HG02642 (cell line): Measurements from ENCODE around the gene SYCE3.
A peak's percentile ranks its signal among the peaks of the same experiment; 100 is the strongest.

Experiments
- ATAC-seq: cut with Tn5 transposase; IDR thresholded peaks from one replicate; pipeline ENCODE4 v1.9.1; 2021; ENCODE audit warnings: mild to moderate bottlenecking; ENCODE audit not compliant: unreplicated experiment, poor library complexity

SYCE3 gene

DNA sequence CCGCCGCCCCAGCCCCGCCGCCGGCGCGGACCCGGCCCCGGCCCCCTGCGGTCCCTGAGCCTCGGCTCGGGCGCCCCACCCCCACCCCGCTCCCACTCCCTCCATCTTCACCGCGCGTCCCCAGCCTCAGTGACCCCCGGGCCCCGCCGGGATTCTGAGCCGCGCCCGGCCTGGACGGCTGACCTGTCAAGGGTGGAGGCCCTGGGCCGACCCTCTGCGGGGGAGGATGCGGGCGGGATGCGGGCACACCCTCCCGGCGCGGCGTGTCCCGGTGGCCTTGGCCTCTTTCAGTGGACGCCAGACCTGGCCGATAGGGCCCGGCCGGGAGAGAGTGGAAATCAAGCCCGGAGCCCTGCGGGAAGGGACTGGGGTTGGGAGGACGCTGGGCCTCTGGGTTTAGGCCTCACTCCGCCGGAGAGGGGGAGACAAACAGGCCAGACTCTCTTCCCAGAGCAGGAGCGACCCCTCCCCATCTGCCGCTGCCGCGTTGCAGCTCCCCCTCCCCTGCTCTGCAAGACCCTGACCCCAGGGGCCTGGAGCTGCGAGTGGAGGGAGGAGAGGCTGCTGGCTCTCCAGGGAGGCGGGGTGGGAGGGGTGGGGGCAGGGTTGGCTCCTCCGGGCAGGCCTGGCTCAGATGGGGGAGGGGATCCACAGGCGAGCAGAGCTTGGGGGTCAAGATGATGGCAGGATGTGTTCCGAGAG is 38.4 kb upstream of the SYCE3 start:
- ATAC-seq: no peak

DNA sequence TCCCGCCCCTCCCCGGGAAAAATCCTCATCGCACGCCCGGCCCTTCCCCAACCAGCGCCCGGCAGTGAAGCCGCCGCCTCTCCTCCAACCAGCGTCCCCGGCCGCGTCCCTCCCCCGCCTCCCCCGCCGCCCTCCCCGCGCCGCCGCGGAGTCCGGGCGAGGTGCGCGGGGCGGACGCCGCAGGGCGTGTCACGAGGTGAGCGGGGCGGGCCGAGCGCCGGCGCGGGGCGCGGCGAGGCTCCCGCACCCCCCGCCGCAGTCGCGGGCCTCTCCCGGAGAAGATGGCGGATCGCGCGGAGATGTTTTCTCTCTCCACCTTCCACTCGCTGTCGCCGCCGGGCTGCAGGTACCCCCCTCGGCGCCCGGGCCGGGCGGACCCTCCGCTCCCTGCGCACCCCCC is 37.8 kb upstream of the SYCE3 start, which contains the start of gene MAPK8IP2:
TSS of gene MAPK8IP2 (plus strand) at position 256 of the 400 bp plus-strand sequence. CDS start at position 282, 26 bp downstream.
- no peak for ATAC-seq

DNA sequence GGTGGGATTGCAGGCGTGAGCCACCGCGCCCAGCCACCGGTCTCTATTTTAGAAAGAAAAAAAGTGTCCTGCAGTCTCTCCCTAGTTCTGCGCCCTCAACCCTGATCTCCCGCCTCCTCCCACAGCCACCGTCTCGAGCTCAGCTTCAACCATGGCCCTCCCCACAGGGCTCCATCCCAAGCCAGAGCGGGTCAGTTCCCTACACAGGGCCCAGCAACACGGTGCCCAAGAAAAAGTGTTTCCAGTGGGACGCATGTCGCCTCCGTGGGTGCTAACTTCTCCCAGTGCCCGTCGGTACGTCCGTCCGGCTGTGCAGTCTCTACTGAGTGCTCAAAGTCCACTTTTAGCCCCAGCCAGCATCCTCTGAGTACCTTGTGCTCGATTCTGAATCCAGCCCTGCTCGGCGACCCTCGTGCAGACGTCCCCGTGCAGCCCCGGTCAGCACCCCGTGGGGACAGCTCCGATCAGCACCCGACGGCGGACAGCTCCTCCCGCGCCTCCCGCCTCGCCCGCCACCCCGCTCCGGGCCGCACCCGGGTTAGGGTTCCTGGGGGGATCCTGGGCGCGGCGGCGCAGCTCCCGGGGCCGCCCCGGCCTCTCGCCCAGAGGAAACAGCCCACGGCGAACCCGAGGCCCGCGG is 37.2 kb upstream of the SYCE3 start:
- ATAC-seq: no peak

DNA sequence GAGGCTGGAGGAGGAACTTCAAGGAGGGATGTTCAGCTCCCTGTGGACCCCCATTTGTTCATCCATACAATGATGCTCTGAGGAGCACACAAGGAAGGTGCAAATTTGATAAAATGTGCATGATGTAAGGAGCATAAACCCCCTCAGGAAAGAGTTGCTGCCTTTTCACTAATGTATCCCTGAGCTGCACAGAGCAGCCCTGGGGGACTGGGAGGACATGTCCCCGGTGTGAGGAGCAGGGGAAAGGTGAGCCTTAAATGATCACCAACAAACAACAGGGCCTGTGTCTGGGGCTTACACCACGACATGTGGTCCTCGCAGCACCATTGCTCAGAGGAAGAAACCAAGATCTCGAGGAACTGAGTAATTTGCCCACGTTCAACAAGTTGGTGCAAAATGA is 34.4 kb upstream of the SYCE3 start:
- no peak for ATAC-seq

DNA sequence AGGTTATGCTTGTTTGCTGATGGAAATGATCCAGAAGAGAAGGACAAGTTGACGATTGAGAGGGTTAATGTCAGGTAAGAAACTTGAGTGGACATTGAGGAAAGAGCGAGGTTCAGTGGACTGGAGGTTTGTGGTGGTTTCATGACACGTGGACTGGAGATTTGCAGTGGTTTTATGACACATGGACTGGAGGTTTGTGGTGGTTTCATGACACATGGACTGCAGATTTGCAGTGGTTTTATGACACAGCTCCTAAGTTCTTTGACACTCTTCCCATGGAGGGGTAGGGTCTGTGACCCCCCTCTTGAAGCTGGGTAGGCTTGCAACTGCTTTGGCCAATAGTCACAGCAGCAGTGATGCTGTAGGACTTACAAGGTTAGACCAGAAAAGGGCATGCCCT is 32.5 kb upstream of the SYCE3 start:
- no peak for ATAC-seq

DNA sequence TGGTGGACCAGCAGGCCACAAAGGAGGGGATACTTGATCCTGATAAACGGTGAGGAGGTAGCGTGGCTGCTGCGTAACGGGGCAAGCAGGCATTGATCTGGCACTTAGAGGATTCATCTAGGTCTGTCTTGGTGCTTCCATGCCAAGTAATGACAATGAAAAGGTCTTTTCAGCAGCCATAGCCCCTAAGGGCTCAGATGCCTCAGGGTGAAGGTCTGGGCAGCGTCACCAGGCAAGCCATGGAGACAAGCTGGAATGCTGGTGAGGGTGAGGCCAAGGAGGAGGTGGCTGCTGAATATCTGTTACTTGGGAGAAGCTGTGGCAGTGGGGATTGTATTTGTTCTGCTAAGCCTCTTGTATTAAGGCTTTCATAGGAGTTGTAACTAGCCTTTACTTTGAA is 24.7 kb upstream of the SYCE3 start:
- ATAC-seq: no peak

DNA sequence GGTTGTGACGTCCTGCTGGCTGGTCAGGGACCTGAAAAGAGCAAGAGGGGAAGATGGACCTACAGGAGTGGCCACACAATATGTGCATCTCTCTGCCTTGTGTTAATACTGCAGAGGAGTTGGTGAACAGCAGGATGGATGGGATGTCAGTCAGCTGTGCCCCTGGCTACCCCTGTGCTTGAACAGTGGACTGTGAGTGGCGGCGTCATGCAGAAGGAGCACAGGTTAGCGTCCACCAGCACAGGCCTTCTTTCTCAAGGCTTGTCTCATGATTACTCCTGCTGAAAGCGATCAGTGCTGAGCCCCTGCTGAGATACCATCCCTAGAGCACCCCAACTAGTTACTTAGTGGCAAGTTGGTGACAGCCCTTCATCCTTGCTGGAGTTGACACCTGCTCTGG is 23.7 kb upstream of the SYCE3 start:
- no peak for ATAC-seq

DNA sequence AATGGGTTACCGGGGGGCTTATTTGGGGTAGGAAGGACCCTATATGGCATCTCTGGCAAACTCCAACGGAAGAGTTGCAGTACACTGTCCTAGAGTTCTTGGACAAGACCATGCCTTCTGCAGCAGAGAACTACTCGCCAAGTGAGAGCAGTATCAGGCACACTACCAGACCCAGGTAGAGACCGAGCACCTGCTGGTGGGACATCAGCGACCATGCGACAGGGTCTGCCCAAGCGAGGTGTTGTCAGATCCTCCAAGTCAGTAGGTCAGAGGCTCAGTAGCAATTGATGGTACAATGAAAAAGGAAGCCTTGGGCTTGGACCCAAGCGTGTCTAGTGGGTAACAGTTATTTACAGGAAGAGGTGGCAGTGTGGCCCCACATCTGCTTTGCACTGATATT is 23.1 kb upstream of the SYCE3 start:
- ATAC-seq: no peak

DNA sequence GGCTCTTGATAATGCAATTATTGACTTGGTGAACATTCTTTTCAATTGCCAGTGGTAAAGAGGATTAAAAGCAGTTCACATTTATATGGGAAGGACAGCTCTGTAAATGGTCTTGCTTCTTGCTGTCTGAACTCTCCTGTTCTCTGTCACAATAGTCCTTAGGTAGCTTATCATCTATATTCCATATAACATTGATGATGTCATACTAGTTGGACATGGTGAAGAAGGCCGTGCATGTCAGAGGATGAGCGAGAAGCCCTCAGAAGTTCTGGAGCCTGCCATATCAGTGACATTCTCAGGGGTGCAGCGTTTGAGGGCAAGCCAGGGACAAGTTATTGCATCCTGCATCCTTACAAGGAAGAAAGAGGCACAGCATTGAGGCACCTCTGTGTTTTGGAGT is 22.5 kb upstream of the SYCE3 start:
- no peak for ATAC-seq

DNA sequence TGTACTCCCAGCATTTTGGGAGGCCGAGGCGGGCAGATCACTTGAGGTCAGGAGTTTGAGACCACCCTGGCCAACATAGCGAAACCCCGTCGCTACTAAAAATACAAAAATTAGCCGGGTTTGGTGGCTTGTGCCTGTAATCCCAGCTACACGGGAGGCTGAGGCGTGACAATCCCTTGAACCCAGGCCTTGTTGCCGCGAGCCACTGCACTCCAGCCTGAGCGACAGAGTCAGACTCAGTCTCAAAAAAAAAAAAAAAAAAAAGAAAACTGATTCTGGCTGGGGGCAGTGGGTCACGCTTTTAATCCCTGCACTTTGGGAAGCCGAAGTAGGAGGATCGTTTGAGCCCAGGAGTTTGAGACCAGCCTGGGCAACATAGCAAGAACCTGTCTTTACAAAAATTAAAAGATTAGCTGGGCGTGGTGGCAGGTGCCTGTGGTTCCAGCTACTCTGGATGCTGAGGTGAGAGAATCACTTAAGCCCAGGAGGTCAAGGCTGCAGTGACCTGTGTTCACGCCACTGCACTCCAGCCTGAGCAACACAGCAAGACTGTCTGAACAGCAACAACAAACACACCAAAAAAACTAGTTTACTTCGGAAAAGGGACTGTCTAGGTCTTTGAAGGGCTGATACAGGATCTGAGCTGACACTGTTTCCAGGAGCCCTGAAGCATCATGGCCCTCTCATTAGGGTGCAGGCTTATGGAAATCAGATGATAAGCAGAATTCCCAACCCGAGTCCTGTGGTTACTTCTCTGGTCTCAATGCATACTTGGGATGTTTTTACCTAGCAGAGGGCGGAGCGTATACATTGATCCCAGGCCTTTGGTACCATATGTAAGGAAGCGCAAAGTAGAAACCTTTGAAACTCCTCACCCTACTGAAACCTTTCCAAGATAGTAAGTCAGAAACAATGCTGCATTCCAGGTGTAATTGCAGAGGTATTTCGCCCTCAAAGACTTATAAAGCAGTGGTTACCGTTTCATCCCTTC is 21.7 kb upstream of the SYCE3 start:
- no peak for ATAC-seq

DNA sequence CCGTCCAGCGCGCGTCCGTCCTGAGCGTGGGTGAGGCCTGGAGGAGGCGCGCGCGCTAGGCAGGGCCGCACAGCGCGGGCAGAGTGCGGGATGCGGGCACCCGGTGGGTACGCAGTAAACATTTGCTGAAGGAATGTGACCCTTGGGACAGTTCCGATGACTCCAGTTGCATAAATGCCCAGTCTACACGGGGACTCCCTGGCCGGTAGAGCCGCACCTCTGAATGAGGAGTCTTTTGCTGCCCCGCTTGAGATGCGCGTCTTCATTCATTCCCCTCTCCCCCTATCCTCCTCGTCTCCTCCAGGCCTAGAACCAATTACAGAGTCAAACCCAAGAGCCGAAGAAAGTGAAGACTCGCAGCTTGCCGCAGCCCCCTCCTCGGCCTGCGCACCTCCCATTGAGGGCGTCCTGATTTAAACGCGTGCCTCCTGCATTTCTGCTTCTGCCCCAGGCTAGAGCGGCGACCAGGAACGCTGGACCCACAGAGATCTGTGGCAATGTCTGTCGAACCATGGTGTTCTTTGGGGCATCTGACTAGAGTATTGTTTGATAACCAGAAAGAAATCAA is 20.7 kb upstream of the SYCE3 start:
- peak; percentile 32 for ATAC-seq

DNA sequence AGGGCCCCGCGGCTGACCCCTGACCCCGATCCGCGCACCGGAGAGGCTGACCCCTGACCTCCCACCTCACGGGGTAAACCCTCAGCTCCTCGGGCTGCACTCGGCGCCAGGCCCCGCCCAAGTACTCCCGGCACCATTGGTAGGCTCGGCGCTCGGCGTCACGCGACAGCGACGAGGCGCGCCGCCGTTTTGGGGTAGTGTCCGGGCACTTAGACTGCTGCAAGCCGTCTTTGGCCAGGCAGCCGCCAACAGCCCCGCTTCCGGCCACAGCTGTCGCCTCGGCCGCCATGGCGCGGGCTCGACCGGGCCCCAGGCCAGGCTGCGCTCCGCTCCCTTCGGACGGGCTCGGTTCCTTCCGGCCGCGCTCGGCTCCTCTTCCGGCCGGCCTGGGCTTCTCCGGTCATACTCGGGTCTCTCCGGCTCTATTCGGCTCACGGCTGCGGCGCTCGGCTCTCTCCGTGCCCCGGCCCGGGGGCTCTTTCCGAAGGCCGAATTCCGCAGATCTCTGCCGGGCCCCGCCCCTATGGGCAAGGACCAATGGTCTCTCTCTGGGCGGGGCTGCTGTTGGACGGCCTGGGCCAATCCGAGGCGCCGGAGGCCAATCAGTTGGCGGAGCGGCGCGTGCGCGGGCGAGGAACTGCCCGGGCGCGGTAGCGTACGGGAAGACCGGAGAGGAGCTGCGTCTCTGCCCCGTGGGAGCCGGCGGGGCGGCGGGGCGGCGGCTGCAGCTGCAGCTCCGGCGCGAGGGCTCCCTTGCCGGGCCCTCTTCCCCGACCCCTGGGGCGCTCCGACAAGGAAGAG is 20.0 kb upstream of the SYCE3 start, which contains the start of gene CHKB:
TSS of gene CHKB (minus strand) at position 357 of the 801 bp plus-strand sequence. CDS start at position 289, 68 bp downstream.
- peak; percentile 91 for ATAC-seq

DNA sequence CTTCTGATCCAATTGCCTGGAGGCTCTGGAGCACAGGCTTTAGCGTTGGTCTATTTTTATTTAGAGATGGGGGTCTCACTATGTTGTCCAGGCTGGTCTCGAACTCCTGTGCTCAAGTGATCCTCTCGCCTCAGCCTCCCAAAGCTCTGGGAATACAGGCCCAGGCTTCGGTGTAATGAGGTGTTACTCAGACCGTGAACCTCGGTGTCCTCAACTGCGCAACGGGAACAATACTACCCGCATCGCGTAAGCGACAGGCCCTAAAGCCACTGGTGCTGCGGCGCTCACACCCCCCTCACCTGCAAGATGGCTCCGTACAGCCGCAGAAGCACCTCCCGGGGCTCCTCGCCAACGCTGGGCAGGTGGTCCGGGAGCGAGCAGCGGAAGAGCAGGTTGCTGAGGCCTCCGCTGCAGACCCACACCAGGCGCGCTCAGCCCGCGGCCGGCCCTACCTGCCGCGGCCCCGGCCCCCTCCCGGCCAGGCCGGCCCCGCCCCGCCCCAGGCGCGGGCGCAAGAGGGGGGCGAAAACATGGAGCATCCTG is 19.3 kb upstream of the SYCE3 start:
- no peak for ATAC-seq

DNA sequence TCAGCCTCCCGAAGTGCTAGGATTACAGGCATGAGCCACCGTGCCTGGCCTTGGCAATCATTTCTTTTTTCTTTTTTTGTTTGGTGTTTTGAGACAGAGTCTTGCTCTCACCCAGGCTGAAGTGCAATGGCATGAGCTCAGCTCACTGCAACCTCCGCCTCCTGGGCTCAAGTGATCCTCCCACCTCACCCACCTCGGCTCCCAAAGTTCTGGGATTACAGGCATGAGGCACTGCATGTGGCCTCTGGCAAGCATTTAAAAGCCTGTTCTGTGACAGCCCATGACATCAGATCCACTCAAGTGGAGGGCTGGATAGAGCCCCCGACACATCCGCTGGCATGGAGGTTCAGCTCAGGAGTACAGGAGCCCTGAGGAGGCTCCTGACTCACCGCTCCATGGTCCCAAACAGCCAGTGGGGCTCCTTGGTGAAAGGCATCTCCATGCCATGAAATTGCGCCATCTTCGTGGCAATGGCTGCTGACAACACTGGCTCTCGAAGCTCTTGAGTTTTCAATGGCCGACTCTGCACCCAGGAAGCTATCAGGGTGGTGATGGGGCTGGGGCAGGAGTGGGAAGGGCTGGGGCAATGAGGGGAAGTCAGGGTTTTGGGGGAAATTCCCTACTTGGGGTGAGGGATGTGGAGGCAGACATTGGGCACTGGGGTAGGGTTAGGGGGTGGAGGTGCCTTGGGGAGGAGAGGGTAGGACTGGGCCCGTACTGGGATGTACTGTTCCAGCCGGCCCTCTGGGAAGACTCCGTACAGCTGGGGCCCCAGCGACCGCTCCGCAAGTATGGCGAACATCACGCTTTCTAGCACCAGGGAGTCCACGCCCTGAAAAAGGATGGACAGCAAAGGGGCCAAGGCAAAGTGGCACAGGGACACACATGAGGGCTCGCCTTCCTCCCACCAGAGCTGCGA is 18.6 kb upstream of the SYCE3 start:
- no peak for ATAC-seq

DNA sequence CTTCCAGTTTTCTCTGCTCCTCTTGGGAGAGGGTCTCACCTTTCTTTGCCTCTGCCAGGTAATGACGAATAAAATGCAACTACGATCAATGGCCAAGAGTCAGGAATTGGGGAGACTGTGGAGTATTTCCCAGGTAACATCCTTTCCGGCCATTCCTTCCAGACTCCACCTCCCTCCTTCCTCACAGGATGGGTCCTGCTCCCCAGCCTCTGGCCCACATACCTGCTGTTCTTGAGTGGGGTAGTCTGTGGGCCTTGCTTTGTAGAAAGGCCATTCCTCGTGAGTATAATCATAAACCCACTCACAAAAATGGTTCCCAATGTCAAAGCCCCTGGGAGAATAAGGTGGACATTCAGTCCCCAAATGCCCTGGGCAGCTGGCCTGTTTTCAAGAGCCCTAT is 17.0 kb upstream of the SYCE3 start:
- no peak for ATAC-seq

DNA sequence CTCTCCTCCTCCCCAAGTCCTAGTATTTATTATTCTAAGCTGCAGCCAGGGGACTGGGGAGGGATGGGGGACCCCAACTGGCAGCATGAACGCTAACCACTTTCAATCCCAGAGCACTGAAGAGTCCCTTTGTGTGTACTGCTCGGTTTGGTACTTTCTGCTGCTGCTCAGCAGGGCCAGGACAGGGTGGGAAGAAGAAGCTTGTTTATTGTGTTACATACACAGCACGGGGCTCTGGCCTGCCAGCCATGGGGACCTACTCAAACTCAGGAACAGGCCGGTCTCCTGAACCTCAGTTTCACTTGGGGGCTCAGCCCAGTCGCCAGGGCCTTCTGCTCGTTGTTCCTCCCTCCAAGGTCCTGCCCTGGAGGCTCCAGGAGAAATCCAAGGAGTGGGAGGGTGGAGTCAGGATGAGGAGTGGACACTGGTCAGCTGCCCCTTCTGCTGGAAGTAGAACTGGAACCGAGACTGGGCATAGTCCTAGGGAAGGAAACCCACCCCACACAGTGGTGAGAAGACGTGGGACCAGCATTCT is 16.1 kb upstream of the SYCE3 start:
- ATAC-seq: no peak

DNA sequence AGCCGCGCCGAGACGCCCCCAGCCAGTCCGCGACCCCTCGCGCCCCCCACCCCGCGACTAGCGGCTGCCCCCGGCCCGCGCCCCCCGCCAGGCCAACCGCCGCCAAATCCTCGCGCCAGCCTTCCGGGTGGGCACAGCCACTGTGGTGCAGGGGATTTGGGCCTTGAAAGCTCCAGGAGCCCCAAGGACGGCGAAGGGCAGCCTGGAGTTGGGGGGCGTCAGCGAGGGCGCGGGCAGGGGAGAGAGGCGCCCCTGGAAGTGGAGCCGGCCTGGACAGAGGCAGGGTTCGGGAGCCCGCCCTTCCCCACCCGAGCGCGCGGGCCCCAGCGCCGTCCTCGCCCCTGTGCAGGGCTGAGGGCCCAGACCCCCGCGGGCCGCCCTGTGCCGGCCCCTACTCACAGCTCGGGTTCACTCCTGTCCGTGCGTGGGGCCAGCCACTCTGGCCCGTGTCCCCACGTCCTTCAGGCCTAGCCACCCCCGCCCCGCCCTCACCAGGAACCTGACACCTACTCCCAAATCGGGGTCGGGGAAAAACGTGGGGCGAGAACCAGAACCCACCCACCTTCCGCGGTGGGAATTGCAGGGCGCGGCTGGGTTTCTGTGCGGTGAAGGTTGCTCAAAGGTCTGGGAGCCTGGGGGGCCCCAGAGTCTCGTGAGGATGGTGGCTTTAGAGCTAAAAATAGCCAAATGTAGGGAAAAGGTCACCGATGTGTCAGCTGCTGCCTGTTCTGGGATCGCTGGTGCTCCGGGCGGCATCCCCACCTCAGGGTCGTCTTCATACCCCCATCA is 15.5 kb upstream of the SYCE3 start, which contains the start of gene CPT1B:
TSS of gene CPT1B (minus strand) at position 441 of the 789 bp plus-strand sequence. CDS start 512 bp downstream, outside the sequence.
- no peak for ATAC-seq
